Heart right ventricle (tissue), 16 donors: ENCODE measurements around the gene CYP27B1. TPM values are rescaled to one million over a fixed set of nuclear protein-coding genes. Genes with fewer than 3 reads are reported as not detected.

Experiments
- ATAC-seq, 8 donors: fragments of 200-7000 bp; cut with Tn5 transposase; one replicate each; pipeline ENCODE4 v1.9.1; 2020; ENCODE audit warnings: mild to moderate bottlenecking in 8 of 8, moderate library complexity in 8 of 8, moderate number of reproducible peaks in 1 of 8
- DNase-seq, 2 donors: peaks; one replicate each; pipeline ENCODE4 v3.0.0-alpha.2; 2020
- H3K27ac ChIP-seq, 10 donors: fragments of 200-600 bp; sonication (generic) in 2 of 10; one replicate each; pipeline versions ENCODE4 v1.5.0 to v1.8.0; 2020 to 2022; ENCODE audit warnings: mild to moderate bottlenecking in 3 of 10
- H3K27me3 ChIP-seq, 7 donors: fragments of 200-600 bp; one replicate each; pipeline ENCODE4 v1.8.0; 2021 to 2022; ENCODE audit warnings: mild to moderate bottlenecking in 2 of 7
- H3K36me3 ChIP-seq, 9 donors: fragments of 200-600 bp; sonication (generic) in 1 of 9; one replicate each; pipeline versions ENCODE4 v1.5.0 to v1.8.0; 2020 to 2022; ENCODE audit warnings: mild to moderate bottlenecking in 2 of 9
- H3K4me1 ChIP-seq, 9 donors: fragments of 200-600 bp; sonication (generic) in 1 of 9; one replicate each; pipeline versions ENCODE4 v1.5.0 to v1.8.0; 2020 to 2022; ENCODE audit warnings: mild to moderate bottlenecking in 4 of 9
- H3K4me3 ChIP-seq, 10 donors: fragments of 200-600 bp; sonication (generic) in 2 of 10; one replicate each; pipeline versions ENCODE4 v1.5.0 to v1.8.0; 2020 to 2022; ENCODE audit warnings: mild to moderate bottlenecking in 7 of 10, moderate library complexity in 2 of 10
- H3K9me3 ChIP-seq, 11 donors: fragments of 200-600 bp in 10 of 11; sonication (generic) in 2 of 11; one replicate each; pipeline versions ENCODE4 v1.5.0 to v1.8.0; 2013 to 2022; ENCODE audit warnings: mild to moderate bottlenecking in 2 of 11, control low read depth in 1 of 11, moderate library complexity in 1 of 11
- WGBS, 2 donors: extraction: QIAGEN DNeasy Blood & Tissue Kit; methylation state at CpG; one replicate each; pipeline ENCODE4 v1.1.7; 2013; ENCODE audit warnings: inconsistent platforms in 1 of 2; 5-methylcytosine and 5-hydroxymethylcytosine counted together
- intact Hi-C, 10 donors: fragments of 100-400 bp; cut with DNase I; formaldehyde crosslinking; loops; one replicate each; pipeline versions ENCODE4 v1.11.1 to v1.14.2; 2022
- polyA plus RNA-seq, 2 donors: library from polyadenylated mRNA; stranded (reverse); fragments of 200-250 nt; gene quantifications; one replicate each; pipeline ENCODE4 v1.2.3, GENCODE V29; 2013
- total RNA-seq, 10 donors: library from RNA; stranded (reverse); fragmentation: NEBNext Ultra II Directional in 3 of 10; extraction: Animal tissue kit (Norgen Biotek cat#: 25700) in 3 of 10; gene quantifications; one replicate each; pipeline versions ENCODE4 v1.2.1 to v1.2.4, GENCODE V29; 2021 to 2023
- TF ChIP-seq, protein P1 (sequence below), 9 donors: fragments of 200-600 bp; sonication (generic) in 2 of 9; IDR thresholded peaks; one replicate each; pipeline versions ENCODE4 v1.5.0 to v1.8.0; 2021 to 2022; ENCODE audit warnings: antibody characterized with exemption in 9 of 9, mild to moderate bottlenecking in 5 of 9, moderate library complexity in 1 of 9
- donor health status: Arrhythmogenic right ventricular cardiomyopathy.
- donor health status: ischemic (EF 13 %, LVEDD 7.1; RV severe dilation, severe dysfunction).
- donor health status: healthy with polysubstance abuse.
- donor health status: DM: no; HTN: yes; CAD: no.
- donor health status: DM: no; HTN: no; CAD: no.
- donor health status: ischemic (EF 25% LVEDD 6.9; RV normal size, moderate dysfunction).
- donor health status: ischemic (EF 25% LVEDD 5.7; RV mildly dilated, moderate dysfunction).
- donor health status: healthy.
- donor health status: DM: yes; HTN: yes; CAD: no.
- donor health status: Ischemic cardiomyopathy.
- donor health status: ischemic (EF 35%, LVEDD 5.7; RV mildly dilated, moderate dysfunction).
- donor health status: nonischemic (EF 11% LVEDD 7.7; RV severe dilation, severe dysfunction).
- donor health status: DM: yes; HTN: yes; CAD: no.
- donor health status: PGD.
- donor health status: ischemic (EF 29% LVEDD 5.4; RV normal size, mild dysfunction).
- donor health status: nonischemic (EF 23%, LVEDD 6.1; RV moderate dilation, normal function).

The CYP27B1 gene
- total and polyA plus RNA-seq, 12 donors, result 0.14 to 0.95 (median 0.81) TPM; not detected in 9

DNA sequence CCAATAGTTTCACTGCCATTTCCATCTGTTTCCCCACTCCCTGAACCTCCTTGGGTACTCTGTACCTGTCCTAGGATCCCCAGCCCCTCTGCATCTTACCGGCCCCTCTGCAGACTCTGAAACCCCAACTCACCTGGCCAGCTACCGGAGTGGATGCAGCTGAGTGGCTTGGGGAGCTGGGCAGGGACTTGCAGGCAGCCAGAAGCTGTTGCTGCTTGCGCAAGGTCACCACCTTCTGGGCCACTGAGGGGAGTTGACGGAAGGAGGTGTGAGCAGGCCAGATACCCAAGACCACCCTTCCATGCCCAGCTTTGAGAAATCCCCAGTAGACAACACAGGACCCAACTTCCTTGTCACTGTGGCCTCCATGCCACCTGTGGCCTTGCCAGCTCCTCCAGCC is 34.6 kb downstream of the CYP27B1 start:
- intact Hi-C loops, result no loop called here
- H3K4me3 ChIP-seq, result no peak overlapping the region
- H3K36me3 ChIP-seq, result peaks cover 0 to 78% (median 0%) of the 10 kb centered on the region in 9 donors
- H3K4me1 ChIP-seq, result peaks cover 10 to 28% (median 21%) of the 10 kb centered on the region in 9 donors
- H3K9me3 ChIP-seq, result no peaks in the 10 kb centered on the region
- DNase-seq (no peak), ATAC-seq (no peak)
- H3K27me3 ChIP-seq, result peaks cover 5 to 66% (median 41%) of the 10 kb centered on the region in 7 donors
- WGBS, 2 donors, result 60 to 79% methylated on average over 4 of the region's 4 CpGs
- TF ChIP-seq, protein P1, sequence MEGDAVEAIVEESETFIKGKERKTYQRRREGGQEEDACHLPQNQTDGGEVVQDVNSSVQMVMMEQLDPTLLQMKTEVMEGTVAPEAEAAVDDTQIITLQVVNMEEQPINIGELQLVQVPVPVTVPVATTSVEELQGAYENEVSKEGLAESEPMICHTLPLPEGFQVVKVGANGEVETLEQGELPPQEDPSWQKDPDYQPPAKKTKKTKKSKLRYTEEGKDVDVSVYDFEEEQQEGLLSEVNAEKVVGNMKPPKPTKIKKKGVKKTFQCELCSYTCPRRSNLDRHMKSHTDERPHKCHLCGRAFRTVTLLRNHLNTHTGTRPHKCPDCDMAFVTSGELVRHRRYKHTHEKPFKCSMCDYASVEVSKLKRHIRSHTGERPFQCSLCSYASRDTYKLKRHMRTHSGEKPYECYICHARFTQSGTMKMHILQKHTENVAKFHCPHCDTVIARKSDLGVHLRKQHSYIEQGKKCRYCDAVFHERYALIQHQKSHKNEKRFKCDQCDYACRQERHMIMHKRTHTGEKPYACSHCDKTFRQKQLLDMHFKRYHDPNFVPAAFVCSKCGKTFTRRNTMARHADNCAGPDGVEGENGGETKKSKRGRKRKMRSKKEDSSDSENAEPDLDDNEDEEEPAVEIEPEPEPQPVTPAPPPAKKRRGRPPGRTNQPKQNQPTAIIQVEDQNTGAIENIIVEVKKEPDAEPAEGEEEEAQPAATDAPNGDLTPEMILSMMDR (IDR thresholded peaks at IDR 0.05), result no peak
- H3K27ac ChIP-seq, result no peak overlapping the region

DNA sequence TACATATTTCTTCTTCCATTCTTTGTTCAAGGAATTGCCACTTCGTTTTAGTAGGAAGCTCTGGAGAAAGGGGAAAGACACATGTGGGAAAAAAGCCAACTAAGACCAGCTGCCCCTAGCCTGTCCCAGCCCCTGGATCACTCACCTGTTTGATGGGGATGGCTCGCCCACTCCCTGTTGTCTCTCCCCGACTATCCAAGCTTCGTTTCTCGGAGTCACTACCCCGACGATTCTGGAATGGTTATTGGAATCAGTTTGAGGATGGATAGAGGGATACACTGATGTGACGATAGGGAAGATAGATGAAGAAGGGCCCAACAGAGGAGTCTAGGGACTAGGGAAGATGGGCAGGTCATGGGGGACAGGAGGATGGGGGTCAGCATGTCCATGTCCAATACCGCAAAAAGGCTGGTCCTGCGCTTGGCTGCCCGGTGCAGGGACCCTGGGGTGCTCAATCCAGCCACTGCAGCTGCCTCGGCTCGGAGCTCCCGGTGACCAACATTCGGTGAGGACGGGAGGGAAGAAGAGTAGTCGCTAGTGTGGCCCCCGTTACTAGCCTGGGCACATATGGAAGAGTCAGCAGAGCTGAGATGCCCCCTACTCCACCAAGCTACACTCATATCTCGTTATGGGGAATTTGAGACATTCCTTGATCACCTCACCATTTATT is 35.3 kb downstream of the CYP27B1 start:
- TF ChIP-seq, protein P1 (IDR thresholded peaks at IDR 0.05), result no peak
- Histone ChIP-seq H3K36me3 (peaks cover 0 to 80% (median 0%) of the 10 kb centered on the region in 9 donors), H3K27me3 (peaks cover 0 to 59% (median 34%) of the 10 kb centered on the region in 7 donors), H3K9me3 (no peaks in the 10 kb centered on the region), H3K4me1 (peaks cover 5 to 28% (median 20%) of the 10 kb centered on the region in 9 donors), H3K27ac (no peak overlapping the region), H3K4me3 (no peak overlapping the region)
- 75 to 76% methylated on average over 19 of the region's 19 CpGs for WGBS, 2 donors
- intact Hi-C loops, result no loop called here
- DNase-seq (no peak), ATAC-seq (no peak)

DNA sequence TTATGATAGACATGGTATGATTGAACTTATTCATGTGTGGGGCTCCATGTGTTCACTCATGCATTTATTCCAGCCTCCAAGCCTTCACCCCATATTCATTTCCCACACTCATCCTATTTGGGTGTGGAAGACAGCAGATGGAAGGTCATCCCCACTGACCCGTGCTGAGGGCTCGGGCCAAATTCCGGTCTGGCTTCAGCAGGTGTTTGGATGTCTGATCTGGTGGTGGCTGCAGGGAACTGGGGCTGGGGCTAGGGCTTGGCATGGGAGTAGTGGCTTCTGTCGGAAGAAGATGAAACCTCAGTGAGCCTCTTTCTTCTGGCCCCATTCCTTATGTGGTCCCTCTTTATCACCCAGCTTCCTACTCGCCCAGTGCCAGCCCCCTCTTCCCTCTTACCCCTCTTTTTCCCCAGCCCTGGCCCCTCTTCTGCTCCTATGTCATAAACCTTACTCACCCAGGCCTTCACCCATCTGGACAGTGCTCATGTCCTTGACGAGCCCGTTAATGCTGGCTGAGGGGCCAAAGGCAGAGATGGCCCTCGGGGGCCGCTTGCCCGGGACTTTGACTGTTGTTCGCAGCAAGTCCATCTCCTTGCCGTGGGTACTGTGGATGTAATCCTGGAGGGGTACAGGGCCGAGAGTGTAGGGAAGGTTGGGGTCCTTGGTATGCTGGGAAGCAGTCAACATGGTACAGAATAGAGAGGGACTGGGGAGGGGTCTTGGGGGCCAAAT is 36.4 kb downstream of the CYP27B1 start:
- peaks cover under 1 to 26% (median 16%) of the 10 kb centered on the region in 9 donors for H3K4me1 ChIP-seq
- DNase-seq (no peak), ATAC-seq (no peak)
- H3K9me3 ChIP-seq, result no peaks in the 10 kb centered on the region
- H3K27me3 ChIP-seq, result peaks cover 0 to 49% (median 28%) of the 10 kb centered on the region in 7 donors
- TF ChIP-seq, protein P1 (IDR thresholded peaks at IDR 0.05), result no peak
- no peak overlapping the region for H3K4me3 ChIP-seq
- intact Hi-C loops, result no loop called here
- H3K27ac ChIP-seq, result no peak overlapping the region
- H3K36me3 ChIP-seq, result peaks cover 0 to 87% (median 0%) of the 10 kb centered on the region in 9 donors
- 80 to 81% methylated on average over 13 of the region's 13 CpGs for WGBS, 2 donors

DNA sequence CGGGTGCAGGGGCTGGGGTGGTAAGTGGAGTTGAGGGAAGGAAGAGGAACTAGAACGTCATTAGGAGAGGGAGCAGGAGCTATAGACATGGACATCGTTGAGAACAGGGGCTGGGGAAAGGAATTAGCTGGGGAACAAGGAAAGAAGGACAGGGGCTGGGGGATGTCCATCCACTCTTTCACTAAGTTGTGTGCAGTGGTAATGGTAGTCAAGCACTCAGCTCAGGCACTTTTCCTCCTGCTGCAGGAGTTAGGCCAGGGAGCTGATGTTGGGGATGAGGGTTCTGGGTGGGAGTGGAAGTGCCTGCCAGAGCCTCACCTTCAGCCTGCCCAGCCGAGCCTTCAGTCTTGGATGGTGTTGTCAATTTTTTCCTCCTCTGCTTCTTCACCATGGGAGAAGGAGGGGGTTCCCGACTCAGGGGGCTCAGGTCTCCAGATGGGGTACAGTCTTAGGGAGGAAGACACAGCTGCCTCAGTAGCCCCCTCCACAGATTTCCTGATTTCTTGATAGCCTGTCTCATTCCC is 37.5 kb downstream of the CYP27B1 start:
- H3K4me1 ChIP-seq, result peaks cover 0 to 24% (median 14%) of the 10 kb centered on the region in 9 donors
- intact Hi-C loops, result no loop called here
- DNase-seq, result no peak
- H3K27ac ChIP-seq, result no peak overlapping the region
- H3K27me3 ChIP-seq, result peaks cover 0 to 49% (median 19%) of the 10 kb centered on the region in 7 donors
- H3K36me3 ChIP-seq, result peaks cover 0 to 80% (median 0%) of the 10 kb centered on the region in 9 donors
- WGBS, 2 donors, result 40 to 53% methylated on average over 5 of the region's 5 CpGs
- no peak overlapping the region for H3K4me3 ChIP-seq
- no peak for ATAC-seq
- no peaks in the 10 kb centered on the region for H3K9me3 ChIP-seq
- TF ChIP-seq, protein P1 (IDR thresholded peaks at IDR 0.05), result no peak
